Measurements from ENCODE around the gene FA2H. TPM values are rescaled to one million over a fixed set of nuclear protein-coding genes. Genes with fewer than 3 reads are reported as not detected.

Gene FA2H
- total and polyA plus RNA-seq, 10 of the 15 experiments (the other 5 are each of a cell fraction or from before 2014, with no cell fraction given): 0.05 to 0.73 (median 0.51) TPM; not detected in 3

GRCh38 chr16:74666425-74667254 lies 108.0 kb downstream of the FA2H start, which contains the start of gene RFWD3 (continued):
- TF ChIP-seq HSF1 (IDR thresholded peaks at IDR 0.05; ENCODE audit: low read depth, low read length) (no peak), NR2C1 (IDR thresholded peaks at IDR 0.05) (no peak), STAT1 (conservative IDR thresholded peaks at IDR 0.05) (no peak), ATF7 (IDR thresholded peaks at IDR 0.05; ENCODE audit: low read depth) (peak; percentile 52; the same call in 1 of the 2 replicates), USF1 (IDR thresholded peaks at IDR 0.05; ENCODE audit: borderline replicate concordance, extremely low read length, insufficient read depth, low read depth, low read length) (no peak), MEF2B (IDR thresholded peaks at IDR 0.05; ENCODE audit: partially characterized antibody, poor library complexity, severe bottlenecking) (no peak), NFYA (IDR thresholded peaks at IDR 0.05; ENCODE audit: borderline replicate concordance, low read depth, low read length) (peak; percentile 51; the same call in 1 of the 2 replicates), IRF3 (IDR thresholded peaks at IDR 0.05) (peak; percentile 92), ETV6 (conservative IDR thresholded peaks at IDR 0.05 in 1 of 2, IDR thresholded peaks at IDR 0.05 in 1 of 2; ENCODE audit: borderline replicate concordance in 1 of 2, low read depth in 1 of 2) (no peak), CREM (IDR thresholded peaks at IDR 0.05; ENCODE audit: low read depth) (peak; percentile 76), MTA3 (IDR thresholded peaks at IDR 0.05; ENCODE audit: borderline replicate concordance, low read length) (no peak), RCOR1 (conservative IDR thresholded peaks at IDR 0.05; ENCODE audit: low read depth, low read length) (no peak), STAT3 (IDR thresholded peaks at IDR 0.05; ENCODE audit: low read depth, low read length) (no peak), TCF3 (IDR thresholded peaks at IDR 0.05; ENCODE audit: borderline replicate concordance, insufficient read depth, low read depth, low read length) (0 out of 2 replicates have a peak, but pooled peaks have one; percentile 16), TCF7 (IDR thresholded peaks at IDR 0.05; ENCODE audit: borderline replicate concordance) (no peak), CHD4 (IDR thresholded peaks at IDR 0.05) (no peak), ZNF384 (IDR thresholded peaks at IDR 0.05; ENCODE audit: borderline replicate concordance, low read depth, low read length) (peak; percentile 100), ZNF217 (IDR thresholded peaks at IDR 0.05) (no peak), MAX (IDR thresholded peaks at IDR 0.05; ENCODE audit: low read depth, low read length) (peak; percentile 61; the same call in 1 of the 2 replicates), IKZF1 (conservative IDR thresholded peaks at IDR 0.05) (peak; percentile 68), BRCA1 (IDR thresholded peaks at IDR 0.05; ENCODE audit: low read depth, low read length) (no peak), LARP7 (IDR thresholded peaks at IDR 0.05) (peak; percentile 88)
